HG02840 (cell line): ENCODE measurements around the gene PHACTR2.

ENCODE experiments used
- ATAC-seq: cut with Tn5 transposase; IDR thresholded peaks from one replicate; pipeline ENCODE4 v1.9.1; 2021; ENCODE audit warnings: mild to moderate bottlenecking, moderate library complexity, moderate number of reproducible peaks; ENCODE audit not compliant: unreplicated experiment, low FRiP score

Gene PHACTR2

GRCh38 chr6:143802833-143803565, 125.2 kb downstream of the PHACTR2 start:
- ATAC-seq, result no peak

- ATAC-seq, result no peak
Observed at GRCh38 chr6:143803769-143804568, 126.2 kb downstream of the PHACTR2 start.

- no peak for ATAC-seq
Observed at GRCh38 chr6:143804835-143805239, 127.1 kb downstream of the PHACTR2 start.

- no peak for ATAC-seq
Observed at GRCh38 chr6:143806282-143807102, 128.7 kb downstream of the PHACTR2 start.

- ATAC-seq, result no peak
Observed at GRCh38 chr6:143807103-143807772, 129.5 kb downstream of the PHACTR2 start.

GRCh38 chr6:143810745-143811144, 133.0 kb downstream of the PHACTR2 start:
- ATAC-seq, result no peak

GRCh38 chr6:143811501-143812157, 133.9 kb downstream of the PHACTR2 start:
- ATAC-seq, result no peak

GRCh38 chr6:143817621-143818020, 139.9 kb downstream of the PHACTR2 start:
- ATAC-seq, result no peak

GRCh38 chr6:143821359-143821758, 143.6 kb downstream of the PHACTR2 start:
- ATAC-seq, result no peak

GRCh38 chr6:143822584-143823024, 144.8 kb downstream of the PHACTR2 start:
- no peak for ATAC-seq

GRCh38 chr6:143823548-143823947, 145.8 kb downstream of the PHACTR2 start:
- no peak for ATAC-seq

- no peak for ATAC-seq
Observed at GRCh38 chr6:143828572-143828971, 150.8 kb downstream of the PHACTR2 start.

GRCh38 chr6:143836150-143836549, 158.4 kb downstream of the PHACTR2 start:
- ATAC-seq, result no peak

GRCh38 chr6:143838395-143838794, 160.6 kb downstream of the PHACTR2 start:
- ATAC-seq, result no peak

- no peak for ATAC-seq
Observed at GRCh38 chr6:143839196-143839595, 161.4 kb downstream of the PHACTR2 start.

- no peak for ATAC-seq
Observed at GRCh38 chr6:143840595-143841265, 163.0 kb downstream of the PHACTR2 start.

- ATAC-seq, result no peak
Observed at GRCh38 chr6:143842461-143842901, 164.7 kb downstream of the PHACTR2 start.

GRCh38 chr6:143842902-143843676, 165.3 kb downstream of the PHACTR2 start, which contains the start of gene LTV1:
Gene LTV1 (plus strand): TSS chr6:143843338. CDS start chr6:143843478, 140 bp downstream.
- peak; percentile 99 for ATAC-seq
